H1 (cell line): ENCODE measurements around the gene ANKEF1.

ENCODE experiments used
- BCL11A ChIP-seq, 2 experiments: IDR thresholded peaks; one replicate each; pipeline ENCODE4 v1.6.1; 2011; ENCODE audit warnings: low read depth in 2 of 2, low read length in 2 of 2, mild to moderate bottlenecking in 2 of 2
- CBX5 ChIP-seq: fragments of 300-800, 300-1000 bp; sonication (generic); IDR thresholded peaks from 2 replicates; pipeline ENCODE4 v1.7.1; 2016; ENCODE audit warnings: antibody characterized with exemption, low read length, low read depth
- CEBPB ChIP-seq: IDR thresholded peaks from 2 replicates; pipeline ENCODE4 v1.6.1; 2012; ENCODE audit warnings: low read depth, low read length
- EP300 ChIP-seq, 2 experiments: IDR thresholded peaks; 1 replicate in 1 of 2; 2 replicates in 1 of 2; pipeline ENCODE4 v1.6.1; 2011 to 2012; ENCODE audit warnings: low read depth in 2 of 2, low read length in 2 of 2, mild to moderate bottlenecking in 2 of 2, borderline replicate concordance in 1 of 2, inconsistent platforms in 1 of 2, moderate library complexity in 1 of 2
- EZH2 ChIP-seq: fragments of 200-600 bp; sonication (generic); IDR thresholded peaks from 2 replicates; pipeline ENCODE4 v1.7.1; 2012; ENCODE audit warnings: low read depth, mild to moderate bottlenecking, moderate library complexity, low read length, inconsistent platforms; ENCODE audit not compliant: severe bottlenecking
- HDAC6 ChIP-seq: IDR thresholded peaks from one replicate; pipeline ENCODE4 v1.7.1; 2012; ENCODE audit warnings: low read depth, mild to moderate bottlenecking, inconsistent platforms, low read length, moderate library complexity
- JUND ChIP-seq: IDR thresholded peaks from 2 replicates; pipeline ENCODE4 v1.6.1; 2011; ENCODE audit warnings: mild to moderate bottlenecking, improper control_type of control experiment, low read length
- POLR2A ChIP-seq, 2 experiments: IDR thresholded peaks; 1 replicate in 1 of 2; 2 replicates in 1 of 2; pipeline ENCODE4 v1.6.1; 2011; ENCODE audit warnings: low read depth in 2 of 2, low read length in 2 of 2, mild to moderate bottlenecking in 2 of 2; ENCODE audit errors: control extremely low read depth in 1 of 2
- POLR2AphosphoS5 ChIP-seq: IDR thresholded peaks from 2 replicates; pipeline ENCODE4 v1.6.1; 2011; ENCODE audit warnings: low read depth, low read length
- TCF12 ChIP-seq: IDR thresholded peaks from 2 replicates; pipeline ENCODE4 v1.6.1; 2011; ENCODE audit warnings: low read depth, mild to moderate bottlenecking, low read length
- TF ChIP-seq, protein P1 (sequence below): fragments of 300-600 bp; sonication (generic); IDR thresholded peaks from 2 replicates; pipeline ENCODE4 v1.7.1; 2012; ENCODE audit warnings: low read length, moderate library complexity, mild to moderate bottlenecking, inconsistent platforms; ENCODE audit not compliant: insufficient replicate concordance
- TF ChIP-seq, protein P2 (sequence below), 3 experiments: IDR thresholded peaks; 1 replicate in 2 of 3; 2 replicates in 1 of 3; pipeline versions ENCODE4 v1.5.1 to v1.6.1; 2011; ENCODE audit warnings: low read length in 3 of 3, mild to moderate bottlenecking in 3 of 3, inconsistent platforms in 2 of 3, low read depth in 1 of 3, moderate library complexity in 1 of 3; ENCODE audit not compliant: insufficient read depth in 1 of 3; ENCODE audit errors: control extremely low read depth in 1 of 3
- TF ChIP-seq, protein P3 (sequence below): IDR thresholded peaks from 2 replicates; pipeline ENCODE4 v1.6.1; 2012; ENCODE audit warnings: inconsistent platforms

DNA sequence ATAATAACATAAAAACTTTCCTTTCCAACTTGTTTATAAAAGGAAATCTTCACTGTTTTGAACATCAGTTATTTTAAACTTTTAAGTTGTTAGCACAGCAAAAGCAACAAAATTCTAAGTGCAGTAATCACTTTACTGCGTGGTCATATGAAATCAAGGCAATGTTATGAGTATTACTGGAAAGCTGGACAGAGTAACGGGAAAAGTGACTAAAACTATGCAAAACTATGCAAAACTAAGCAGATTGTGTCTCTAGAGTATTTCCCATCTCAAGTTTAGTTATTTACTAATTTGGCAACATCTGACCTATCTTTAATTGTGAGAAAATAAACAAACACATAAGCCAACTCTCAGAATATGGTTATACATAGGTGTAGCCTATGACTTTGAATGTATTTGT is 10.9 kb upstream of the ANKEF1 start:
- TF ChIP-seq CEBPB (no peak), EZH2 (no peak), BCL11A (IDR thresholded peaks at IDR 0.05; ENCODE audit: low read depth in 2 of 2, low read length in 2 of 2) (no peak), POLR2A (IDR thresholded peaks at IDR 0.05; ENCODE audit: control extremely low read depth in 1 of 2, low read depth in 2 of 2, low read length in 2 of 2) (no peak), POLR2AphosphoS5 (no peak), HDAC6 (no peak), CBX5 (no peak), EP300 (IDR thresholded peaks at IDR 0.05; ENCODE audit: borderline replicate concordance in 1 of 2, low read depth in 2 of 2, low read length in 2 of 2) (no peak), JUND (no peak), TCF12 (no peak)
- TF ChIP-seq, protein P1, sequence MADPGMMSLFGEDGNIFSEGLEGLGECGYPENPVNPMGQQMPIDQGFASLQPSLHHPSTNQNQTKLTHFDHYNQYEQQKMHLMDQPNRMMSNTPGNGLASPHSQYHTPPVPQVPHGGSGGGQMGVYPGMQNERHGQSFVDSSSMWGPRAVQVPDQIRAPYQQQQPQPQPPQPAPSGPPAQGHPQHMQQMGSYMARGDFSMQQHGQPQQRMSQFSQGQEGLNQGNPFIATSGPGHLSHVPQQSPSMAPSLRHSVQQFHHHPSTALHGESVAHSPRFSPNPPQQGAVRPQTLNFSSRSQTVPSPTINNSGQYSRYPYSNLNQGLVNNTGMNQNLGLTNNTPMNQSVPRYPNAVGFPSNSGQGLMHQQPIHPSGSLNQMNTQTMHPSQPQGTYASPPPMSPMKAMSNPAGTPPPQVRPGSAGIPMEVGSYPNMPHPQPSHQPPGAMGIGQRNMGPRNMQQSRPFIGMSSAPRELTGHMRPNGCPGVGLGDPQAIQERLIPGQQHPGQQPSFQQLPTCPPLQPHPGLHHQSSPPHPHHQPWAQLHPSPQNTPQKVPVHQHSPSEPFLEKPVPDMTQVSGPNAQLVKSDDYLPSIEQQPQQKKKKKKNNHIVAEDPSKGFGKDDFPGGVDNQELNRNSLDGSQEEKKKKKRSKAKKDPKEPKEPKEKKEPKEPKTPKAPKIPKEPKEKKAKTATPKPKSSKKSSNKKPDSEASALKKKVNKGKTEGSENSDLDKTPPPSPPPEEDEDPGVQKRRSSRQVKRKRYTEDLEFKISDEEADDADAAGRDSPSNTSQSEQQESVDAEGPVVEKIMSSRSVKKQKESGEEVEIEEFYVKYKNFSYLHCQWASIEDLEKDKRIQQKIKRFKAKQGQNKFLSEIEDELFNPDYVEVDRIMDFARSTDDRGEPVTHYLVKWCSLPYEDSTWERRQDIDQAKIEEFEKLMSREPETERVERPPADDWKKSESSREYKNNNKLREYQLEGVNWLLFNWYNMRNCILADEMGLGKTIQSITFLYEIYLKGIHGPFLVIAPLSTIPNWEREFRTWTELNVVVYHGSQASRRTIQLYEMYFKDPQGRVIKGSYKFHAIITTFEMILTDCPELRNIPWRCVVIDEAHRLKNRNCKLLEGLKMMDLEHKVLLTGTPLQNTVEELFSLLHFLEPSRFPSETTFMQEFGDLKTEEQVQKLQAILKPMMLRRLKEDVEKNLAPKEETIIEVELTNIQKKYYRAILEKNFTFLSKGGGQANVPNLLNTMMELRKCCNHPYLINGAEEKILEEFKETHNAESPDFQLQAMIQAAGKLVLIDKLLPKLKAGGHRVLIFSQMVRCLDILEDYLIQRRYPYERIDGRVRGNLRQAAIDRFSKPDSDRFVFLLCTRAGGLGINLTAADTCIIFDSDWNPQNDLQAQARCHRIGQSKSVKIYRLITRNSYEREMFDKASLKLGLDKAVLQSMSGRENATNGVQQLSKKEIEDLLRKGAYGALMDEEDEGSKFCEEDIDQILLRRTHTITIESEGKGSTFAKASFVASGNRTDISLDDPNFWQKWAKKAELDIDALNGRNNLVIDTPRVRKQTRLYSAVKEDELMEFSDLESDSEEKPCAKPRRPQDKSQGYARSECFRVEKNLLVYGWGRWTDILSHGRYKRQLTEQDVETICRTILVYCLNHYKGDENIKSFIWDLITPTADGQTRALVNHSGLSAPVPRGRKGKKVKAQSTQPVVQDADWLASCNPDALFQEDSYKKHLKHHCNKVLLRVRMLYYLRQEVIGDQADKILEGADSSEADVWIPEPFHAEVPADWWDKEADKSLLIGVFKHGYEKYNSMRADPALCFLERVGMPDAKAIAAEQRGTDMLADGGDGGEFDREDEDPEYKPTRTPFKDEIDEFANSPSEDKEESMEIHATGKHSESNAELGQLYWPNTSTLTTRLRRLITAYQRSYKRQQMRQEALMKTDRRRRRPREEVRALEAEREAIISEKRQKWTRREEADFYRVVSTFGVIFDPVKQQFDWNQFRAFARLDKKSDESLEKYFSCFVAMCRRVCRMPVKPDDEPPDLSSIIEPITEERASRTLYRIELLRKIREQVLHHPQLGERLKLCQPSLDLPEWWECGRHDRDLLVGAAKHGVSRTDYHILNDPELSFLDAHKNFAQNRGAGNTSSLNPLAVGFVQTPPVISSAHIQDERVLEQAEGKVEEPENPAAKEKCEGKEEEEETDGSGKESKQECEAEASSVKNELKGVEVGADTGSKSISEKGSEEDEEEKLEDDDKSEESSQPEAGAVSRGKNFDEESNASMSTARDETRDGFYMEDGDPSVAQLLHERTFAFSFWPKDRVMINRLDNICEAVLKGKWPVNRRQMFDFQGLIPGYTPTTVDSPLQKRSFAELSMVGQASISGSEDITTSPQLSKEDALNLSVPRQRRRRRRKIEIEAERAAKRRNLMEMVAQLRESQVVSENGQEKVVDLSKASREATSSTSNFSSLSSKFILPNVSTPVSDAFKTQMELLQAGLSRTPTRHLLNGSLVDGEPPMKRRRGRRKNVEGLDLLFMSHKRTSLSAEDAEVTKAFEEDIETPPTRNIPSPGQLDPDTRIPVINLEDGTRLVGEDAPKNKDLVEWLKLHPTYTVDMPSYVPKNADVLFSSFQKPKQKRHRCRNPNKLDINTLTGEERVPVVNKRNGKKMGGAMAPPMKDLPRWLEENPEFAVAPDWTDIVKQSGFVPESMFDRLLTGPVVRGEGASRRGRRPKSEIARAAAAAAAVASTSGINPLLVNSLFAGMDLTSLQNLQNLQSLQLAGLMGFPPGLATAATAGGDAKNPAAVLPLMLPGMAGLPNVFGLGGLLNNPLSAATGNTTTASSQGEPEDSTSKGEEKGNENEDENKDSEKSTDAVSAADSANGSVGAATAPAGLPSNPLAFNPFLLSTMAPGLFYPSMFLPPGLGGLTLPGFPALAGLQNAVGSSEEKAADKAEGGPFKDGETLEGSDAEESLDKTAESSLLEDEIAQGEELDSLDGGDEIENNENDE, result no peak
- TF ChIP-seq, protein P2, sequence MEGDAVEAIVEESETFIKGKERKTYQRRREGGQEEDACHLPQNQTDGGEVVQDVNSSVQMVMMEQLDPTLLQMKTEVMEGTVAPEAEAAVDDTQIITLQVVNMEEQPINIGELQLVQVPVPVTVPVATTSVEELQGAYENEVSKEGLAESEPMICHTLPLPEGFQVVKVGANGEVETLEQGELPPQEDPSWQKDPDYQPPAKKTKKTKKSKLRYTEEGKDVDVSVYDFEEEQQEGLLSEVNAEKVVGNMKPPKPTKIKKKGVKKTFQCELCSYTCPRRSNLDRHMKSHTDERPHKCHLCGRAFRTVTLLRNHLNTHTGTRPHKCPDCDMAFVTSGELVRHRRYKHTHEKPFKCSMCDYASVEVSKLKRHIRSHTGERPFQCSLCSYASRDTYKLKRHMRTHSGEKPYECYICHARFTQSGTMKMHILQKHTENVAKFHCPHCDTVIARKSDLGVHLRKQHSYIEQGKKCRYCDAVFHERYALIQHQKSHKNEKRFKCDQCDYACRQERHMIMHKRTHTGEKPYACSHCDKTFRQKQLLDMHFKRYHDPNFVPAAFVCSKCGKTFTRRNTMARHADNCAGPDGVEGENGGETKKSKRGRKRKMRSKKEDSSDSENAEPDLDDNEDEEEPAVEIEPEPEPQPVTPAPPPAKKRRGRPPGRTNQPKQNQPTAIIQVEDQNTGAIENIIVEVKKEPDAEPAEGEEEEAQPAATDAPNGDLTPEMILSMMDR (IDR thresholded peaks at IDR 0.05; ENCODE audit: control extremely low read depth in 1 of 3, insufficient read depth in 1 of 3, low read depth in 1 of 3, low read length in 3 of 3), result no peak
- TF ChIP-seq, protein P3, sequence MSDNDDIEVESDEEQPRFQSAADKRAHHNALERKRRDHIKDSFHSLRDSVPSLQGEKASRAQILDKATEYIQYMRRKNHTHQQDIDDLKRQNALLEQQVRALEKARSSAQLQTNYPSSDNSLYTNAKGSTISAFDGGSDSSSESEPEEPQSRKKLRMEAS, result no peak
